ENCODE results near the gene MT1H. TPM values are rescaled to one million over a fixed set of nuclear protein-coding genes. Genes with fewer than 3 reads are reported as not detected.

MT1H gene
- total and polyA plus RNA-seq, 2 experiments from 2014 or later, result 13.5 TPM; not detected in 1

GRCh38 chr16:56640076-56640475 is 29.5 kb upstream of the MT1H start:
- Histone ChIP-seq H3K27me3 (peaks cover 100% of the 10 kb centered on the region), H3K9me3 (ENCODE audit: low read depth) (no peaks in the 10 kb centered on the region), H3K4me3 (no peak overlapping the region), H4K20me1 (ENCODE audit: insufficient read depth, poor library complexity, severe bottlenecking) (no peaks in the 10 kb centered on the region), H3K4me1 (ENCODE audit: insufficient read depth) (peaks cover 16% of the 10 kb centered on the region), H2AFZ (no peak overlapping the region), H3K9me2 (replicated peaks; ENCODE audit: insufficient read depth) (no peaks in the 10 kb centered on the region), H3K36me3 (replicated peaks; ENCODE audit: insufficient read depth, low read depth) (no peaks in the 10 kb centered on the region), H3K4me2 (no peak overlapping the region), H3K27ac (no peak overlapping the region), H3K79me2 (no peaks in the 10 kb centered on the region)
- 80% methylated on average over 1 of the region's 1 CpG for WGBS (ENCODE audit: low lambda C conversion rate, missing lambda C conversion rate)
- DNase-seq (ENCODE audit: low spot score), result no peak
- TF ChIP-seq EZH2phosphoT487 (IDR thresholded peaks at IDR 0.05; ENCODE audit: low read depth, severe bottlenecking, unreplicated experiment) (no peak), EZH2 (IDR thresholded peaks at IDR 0.05; ENCODE audit: borderline replicate concordance) (no peak)
- TF ChIP-seq, protein P1, sequence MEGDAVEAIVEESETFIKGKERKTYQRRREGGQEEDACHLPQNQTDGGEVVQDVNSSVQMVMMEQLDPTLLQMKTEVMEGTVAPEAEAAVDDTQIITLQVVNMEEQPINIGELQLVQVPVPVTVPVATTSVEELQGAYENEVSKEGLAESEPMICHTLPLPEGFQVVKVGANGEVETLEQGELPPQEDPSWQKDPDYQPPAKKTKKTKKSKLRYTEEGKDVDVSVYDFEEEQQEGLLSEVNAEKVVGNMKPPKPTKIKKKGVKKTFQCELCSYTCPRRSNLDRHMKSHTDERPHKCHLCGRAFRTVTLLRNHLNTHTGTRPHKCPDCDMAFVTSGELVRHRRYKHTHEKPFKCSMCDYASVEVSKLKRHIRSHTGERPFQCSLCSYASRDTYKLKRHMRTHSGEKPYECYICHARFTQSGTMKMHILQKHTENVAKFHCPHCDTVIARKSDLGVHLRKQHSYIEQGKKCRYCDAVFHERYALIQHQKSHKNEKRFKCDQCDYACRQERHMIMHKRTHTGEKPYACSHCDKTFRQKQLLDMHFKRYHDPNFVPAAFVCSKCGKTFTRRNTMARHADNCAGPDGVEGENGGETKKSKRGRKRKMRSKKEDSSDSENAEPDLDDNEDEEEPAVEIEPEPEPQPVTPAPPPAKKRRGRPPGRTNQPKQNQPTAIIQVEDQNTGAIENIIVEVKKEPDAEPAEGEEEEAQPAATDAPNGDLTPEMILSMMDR (IDR thresholded peaks at IDR 0.05; ENCODE audit: poor library complexity), result no peak

DNA sequence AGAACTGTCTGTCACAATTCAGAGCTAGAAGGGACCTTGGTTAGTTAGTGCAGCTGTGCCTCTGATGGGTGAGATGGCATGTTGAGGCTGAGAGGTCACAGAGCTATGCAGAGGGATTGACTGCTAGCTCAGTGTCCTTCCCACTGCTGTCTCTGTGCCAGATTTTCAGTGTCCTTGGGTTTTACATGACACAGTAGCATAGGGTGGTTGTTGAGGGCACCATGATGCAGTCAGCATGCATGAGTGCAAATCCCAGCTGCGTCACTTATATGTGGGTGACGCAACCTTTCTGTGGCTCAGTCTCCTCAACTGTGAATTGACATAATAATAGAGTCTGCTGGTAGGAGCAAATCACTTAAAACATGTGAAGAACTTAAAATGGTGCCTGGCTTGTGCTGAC is 28.4 kb upstream of the MT1H start:
- Histone ChIP-seq H3K9me2 (replicated peaks; ENCODE audit: insufficient read depth) (no peaks in the 10 kb centered on the region), H3K4me3 (no peak overlapping the region), H3K27me3 (peaks cover 100% of the 10 kb centered on the region), H3K36me3 (replicated peaks; ENCODE audit: insufficient read depth, low read depth) (no peaks in the 10 kb centered on the region), H4K20me1 (ENCODE audit: insufficient read depth, poor library complexity, severe bottlenecking) (no peaks in the 10 kb centered on the region), H3K4me2 (no peak overlapping the region), H3K79me2 (no peaks in the 10 kb centered on the region), H3K4me1 (ENCODE audit: insufficient read depth) (peaks cover 10% of the 10 kb centered on the region), H3K9me3 (ENCODE audit: low read depth) (no peaks in the 10 kb centered on the region), H2AFZ (no peak overlapping the region), H3K27ac (no peak overlapping the region)
- no peak for TF ChIP-seq EZH2phosphoT487 (IDR thresholded peaks at IDR 0.05; ENCODE audit: low read depth, severe bottlenecking, unreplicated experiment)
- no peak for TF ChIP-seq EZH2 (IDR thresholded peaks at IDR 0.05; ENCODE audit: borderline replicate concordance)
- TF ChIP-seq, protein P1 (IDR thresholded peaks at IDR 0.05; ENCODE audit: poor library complexity), result no peak
- WGBS (ENCODE audit: low lambda C conversion rate, missing lambda C conversion rate), result 78% methylated on average over 2 of the region's 2 CpGs
- no peak for DNase-seq (ENCODE audit: low spot score)

DNA sequence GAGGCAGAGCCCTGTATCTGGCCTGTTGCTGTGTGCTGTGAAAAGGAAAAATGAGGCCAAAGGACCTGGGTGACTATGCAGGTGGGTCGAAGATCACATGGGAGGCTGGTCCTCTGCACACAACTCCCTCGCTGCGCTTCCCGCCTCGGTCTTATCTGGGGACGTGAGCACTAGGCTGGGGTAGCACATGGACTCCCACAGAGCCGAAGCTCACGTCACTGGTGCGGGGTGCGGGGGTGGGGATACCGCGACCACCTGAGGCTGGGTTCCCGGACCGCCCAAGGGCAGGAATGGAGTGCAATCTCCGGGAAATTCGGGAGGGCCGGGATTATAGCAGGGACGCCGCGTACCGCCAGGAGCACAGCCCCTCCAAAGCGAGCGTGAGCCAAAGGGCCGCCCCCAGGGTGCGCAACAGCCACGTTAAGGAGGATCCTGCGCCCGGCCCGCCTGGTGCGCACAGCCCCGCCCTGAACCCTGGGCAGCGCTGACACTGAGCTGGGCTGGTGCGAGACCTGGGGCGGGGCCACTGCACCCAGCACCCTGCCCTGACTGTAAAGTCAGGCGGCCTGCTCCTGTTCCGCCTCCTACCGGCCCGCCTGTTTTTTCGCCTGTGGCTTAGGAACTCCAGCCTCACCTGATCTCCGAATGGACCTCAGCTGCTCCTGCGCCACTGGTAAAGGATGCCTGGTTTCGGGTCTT is 26.4 kb upstream of the MT1H start:
- Histone ChIP-seq H3K4me1 (ENCODE audit: insufficient read depth) (peaks cover 10% of the 10 kb centered on the region), H2AFZ (no peak overlapping the region), H3K79me2 (no peaks in the 10 kb centered on the region), H3K4me2 (peak overlapping the region; percentile 76), H3K9me2 (replicated peaks; ENCODE audit: insufficient read depth) (no peaks in the 10 kb centered on the region), H3K4me3 (no peak overlapping the region), H3K36me3 (replicated peaks; ENCODE audit: insufficient read depth, low read depth) (no peaks in the 10 kb centered on the region), H4K20me1 (ENCODE audit: insufficient read depth, poor library complexity, severe bottlenecking) (no peaks in the 10 kb centered on the region), H3K27me3 (peaks cover 100% of the 10 kb centered on the region), H3K9me3 (ENCODE audit: low read depth) (no peaks in the 10 kb centered on the region), H3K27ac (no peak overlapping the region)
- 4% methylated on average over 36 of the region's 42 CpGs for WGBS (ENCODE audit: low lambda C conversion rate, missing lambda C conversion rate)
- DNase-seq (ENCODE audit: low spot score), result peak; percentile 79
- TF ChIP-seq EZH2 (IDR thresholded peaks at IDR 0.05; ENCODE audit: borderline replicate concordance) (no peak), EZH2phosphoT487 (IDR thresholded peaks at IDR 0.05; ENCODE audit: low read depth, severe bottlenecking, unreplicated experiment) (no peak)
- TF ChIP-seq, protein P1 (IDR thresholded peaks at IDR 0.05; ENCODE audit: poor library complexity), result no peak
